DOHH2 (cell line): Measurements from ENCODE around the gene DACT2.

ENCODE experiments used
- H3F3A ChIP-seq: fragments of 200-600 bp; sonication (generic), shearing (Covaris generic); 2 replicates; pipeline ENCODE4 v1.6.0; 2016; ENCODE audit warnings: antibody characterized with exemption, mild to moderate bottlenecking; ENCODE audit not compliant: control insufficient read depth, insufficient read depth
- H3K27ac ChIP-seq: fragments of 200-600 bp; sonication (generic); 2 replicates; pipeline ENCODE4 v1.5.1; 2014; ENCODE audit warnings: low read depth, mild to moderate bottlenecking, low read length, moderate library complexity
- H3K27me3 ChIP-seq: fragments of 200-600 bp; sonication (generic); 2 replicates; pipeline ENCODE4 v1.6.1; 2014; ENCODE audit warnings: mild to moderate bottlenecking, low read length, mixed read lengths; ENCODE audit not compliant: control insufficient read depth
- H3K36me3 ChIP-seq: fragments of 200-600 bp; sonication (generic); 2 replicates; pipeline ENCODE4 v1.6.1; 2014; ENCODE audit warnings: mild to moderate bottlenecking, low read length, moderate library complexity, mixed read lengths; ENCODE audit not compliant: control insufficient read depth
- H3K4me1 ChIP-seq: fragments of 200-600 bp; sonication (generic); 2 replicates; pipeline ENCODE4 v1.6.1; 2014; ENCODE audit warnings: mild to moderate bottlenecking, low read length, mixed read lengths; ENCODE audit not compliant: control insufficient read depth
- H3K4me2 ChIP-seq: fragments of 200-600 bp; sonication (generic); 2 replicates; pipeline ENCODE4 v1.6.0; 2014; ENCODE audit warnings: mild to moderate bottlenecking, low read length, moderate library complexity
- H3K4me3 ChIP-seq: fragments of 200-600 bp; sonication (generic); 2 replicates; pipeline ENCODE4 v1.5.1; 2014; ENCODE audit warnings: mild to moderate bottlenecking, low read length, mixed read lengths
- H3K79me2 ChIP-seq: fragments of 200-600 bp; sonication (generic); 2 replicates; pipeline ENCODE4 v1.6.1; 2014; ENCODE audit warnings: mild to moderate bottlenecking, low read length, mixed read lengths; ENCODE audit not compliant: control insufficient read depth
- H3K9me2 ChIP-seq: fragments of 200-600 bp; sonication (generic); replicated peaks from 2 replicates; pipeline ENCODE4 v1.6.1; 2014; ENCODE audit warnings: mild to moderate bottlenecking, low read length, mixed read lengths; ENCODE audit not compliant: control insufficient read depth
- H3K9me3 ChIP-seq: fragments of 200-600 bp; sonication (generic); 2 replicates; pipeline ENCODE4 v1.6.1; 2014; ENCODE audit warnings: antibody characterized with exemption, low read length, mixed read lengths; ENCODE audit not compliant: control insufficient read depth, insufficient read depth
- H4K20me1 ChIP-seq: fragments of 200-600 bp; sonication (generic); 2 replicates; pipeline ENCODE4 v1.6.0; 2014; ENCODE audit warnings: low read depth, mild to moderate bottlenecking, antibody characterized with exemption, low read length, moderate library complexity; ENCODE audit not compliant: control insufficient read depth, insufficient read depth
- CTCF ChIP-seq: fragments of 200-600 bp; sonication (generic); IDR thresholded peaks from one replicate; pipeline ENCODE4 v1.5.1; 2014; ENCODE audit warnings: antibody characterized with exemption, mild to moderate bottlenecking, low read depth, low read length; ENCODE audit not compliant: poor library complexity, severe bottlenecking
- EZH2phosphoT487 ChIP-seq: fragments of 200-600 bp; sonication (generic); IDR thresholded peaks from 2 replicates; pipeline ENCODE4 v1.6.1; 2017; ENCODE audit warnings: borderline replicate concordance, mild to moderate bottlenecking, antibody characterized with exemption, low read length, moderate library complexity, mixed read lengths

The DACT2 gene

GRCh38 chr6:168342636-168343035 is 23.1 kb upstream of the DACT2 start:
- Histone ChIP-seq H3K4me2 (no peak overlapping the region), H3K9me2 (no peaks in the 10 kb centered on the region), H3K79me2 (no peaks in the 10 kb centered on the region), H4K20me1 (no peaks in the 10 kb centered on the region), H3K9me3 (peaks cover 10% of the 10 kb centered on the region; the same call in 1 of the 2 replicates), H3K4me1 (no peaks in the 10 kb centered on the region), H3K27ac (no peak overlapping the region), H3K36me3 (no peaks in the 10 kb centered on the region), H3F3A (no peaks in the 10 kb centered on the region), H3K4me3 (no peak overlapping the region), H3K27me3 (no peaks in the 10 kb centered on the region)
- TF ChIP-seq CTCF (no peak), EZH2phosphoT487 (no peak)

GRCh38 chr6:168341280-168341900 is 21.8 kb upstream of the DACT2 start:
- Histone ChIP-seq H3K79me2 (no peaks in the 10 kb centered on the region), H3K9me3 (peaks cover 10% of the 10 kb centered on the region; the same call in 1 of the 2 replicates), H3K4me2 (no peak overlapping the region), H3K27ac (no peak overlapping the region), H3K9me2 (no peaks in the 10 kb centered on the region), H3K36me3 (no peaks in the 10 kb centered on the region), H3K4me3 (no peak overlapping the region), H3K4me1 (no peaks in the 10 kb centered on the region), H3F3A (no peaks in the 10 kb centered on the region), H4K20me1 (no peaks in the 10 kb centered on the region), H3K27me3 (no peaks in the 10 kb centered on the region)
- no peak for TF ChIP-seq EZH2phosphoT487
- TF ChIP-seq CTCF, result no peak

- no peaks in the 10 kb centered on the region for H3F3A ChIP-seq
- no peaks in the 10 kb centered on the region for H3K9me2 ChIP-seq
- no peak overlapping the region for H3K27ac ChIP-seq
- H3K4me1 ChIP-seq, result no peaks in the 10 kb centered on the region
- no peaks in the 10 kb centered on the region for H3K36me3 ChIP-seq
- H3K4me3 ChIP-seq, result no peak overlapping the region
- H3K79me2 ChIP-seq, result no peaks in the 10 kb centered on the region
- H3K4me2 ChIP-seq, result no peak overlapping the region
- H3K9me3 ChIP-seq, result peaks cover 10% of the 10 kb centered on the region; the same call in 1 of the 2 replicates
- no peaks in the 10 kb centered on the region for H4K20me1 ChIP-seq
- H3K27me3 ChIP-seq, result no peaks in the 10 kb centered on the region
- no peak for TF ChIP-seq CTCF
- TF ChIP-seq EZH2phosphoT487, result no peak
Measured at GRCh38 chr6:168340819-168341218, 21.2 kb upstream of the DACT2 start.
